Prostate gland (tissue), 2 donors: Measurements from ENCODE around the gene FAIM2.

Experiments
- POLR2A ChIP-seq: fragments of 450-650 bp; IDR thresholded peaks from one replicate; pipeline ENCODE4 v1.6.1; 2016; ENCODE audit warnings: antibody characterized with exemption, mild to moderate bottlenecking
- TF ChIP-seq, protein P1 (sequence below), 4 experiments: fragments of 200-600 bp in 2 of 4; fragments of 450-650 bp in 2 of 4; sonication (generic) in 2 of 4; IDR thresholded peaks; 1 replicate in 3 of 4; 2 replicates in 1 of 4; pipeline ENCODE4 v1.5.1; 2016 to 2019; ENCODE audit warnings: antibody characterized with exemption in 4 of 4, mild to moderate bottlenecking in 2 of 4, moderate library complexity in 2 of 4

GRCh38 chr12:49864798-49865090 lies 39.0 kb downstream of the FAIM2 start:
- TF ChIP-seq, protein P1, sequence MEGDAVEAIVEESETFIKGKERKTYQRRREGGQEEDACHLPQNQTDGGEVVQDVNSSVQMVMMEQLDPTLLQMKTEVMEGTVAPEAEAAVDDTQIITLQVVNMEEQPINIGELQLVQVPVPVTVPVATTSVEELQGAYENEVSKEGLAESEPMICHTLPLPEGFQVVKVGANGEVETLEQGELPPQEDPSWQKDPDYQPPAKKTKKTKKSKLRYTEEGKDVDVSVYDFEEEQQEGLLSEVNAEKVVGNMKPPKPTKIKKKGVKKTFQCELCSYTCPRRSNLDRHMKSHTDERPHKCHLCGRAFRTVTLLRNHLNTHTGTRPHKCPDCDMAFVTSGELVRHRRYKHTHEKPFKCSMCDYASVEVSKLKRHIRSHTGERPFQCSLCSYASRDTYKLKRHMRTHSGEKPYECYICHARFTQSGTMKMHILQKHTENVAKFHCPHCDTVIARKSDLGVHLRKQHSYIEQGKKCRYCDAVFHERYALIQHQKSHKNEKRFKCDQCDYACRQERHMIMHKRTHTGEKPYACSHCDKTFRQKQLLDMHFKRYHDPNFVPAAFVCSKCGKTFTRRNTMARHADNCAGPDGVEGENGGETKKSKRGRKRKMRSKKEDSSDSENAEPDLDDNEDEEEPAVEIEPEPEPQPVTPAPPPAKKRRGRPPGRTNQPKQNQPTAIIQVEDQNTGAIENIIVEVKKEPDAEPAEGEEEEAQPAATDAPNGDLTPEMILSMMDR (IDR thresholded peaks at IDR 0.05): no peak
- TF ChIP-seq POLR2A: no peak
